M059J (cell line): Measurements from ENCODE around the gene ATP5MG. TPM values are rescaled to one million over a fixed set of nuclear protein-coding genes. Genes with fewer than 3 reads are reported as not detected.
"Not testable (repeated sequence)": the region's sequence is repeated elsewhere in the genome, so short reads cannot be mapped to it uniquely, and the experiment has no call there.

Source experiments
- DNase-seq: peaks from one replicate; pipeline ENCODE4 v3.0.0-alpha.2; 2012; ENCODE audit warnings: low read depth
- total RNA-seq: library from RNA; depleted of rRNA; stranded (reverse); fragments of >200 nt; shearing (Covaris generic); gene quantifications from 2 replicates; pipeline ENCODE4 v1.2.3, GENCODE V29; 2014; rRNA removed

ATP5MG gene
- 112 and 130 TPM in 2 replicates for total RNA-seq

GRCh38 chr11:118401151-118401879 lies at the start of gene ATP5MG:
Gene ATP5MG, plus strand, starts transcription at chr11:118401606. Its CDS starts 60 bp downstream, at chr11:118401666.
- peak; percentile 89 for DNase-seq

GRCh38 chr11:118353084-118353710 lies 48.2 kb upstream of the ATP5MG start:
- peak; percentile 34 for DNase-seq

GRCh38 chr11:118358071-118358470 lies 43.3 kb upstream of the ATP5MG start:
- DNase-seq = no peak

- peak; percentile 91 for DNase-seq
These were observed 42.0 kb upstream of the ATP5MG start, which contains the start of gene UBE4A for GRCh38 chr11:118359295-118359958. Gene UBE4A, plus strand, starts transcription at chr11:118359600. Its CDS starts 5,481 bp downstream, at chr11:118365081.

- no peak for DNase-seq
These were observed 36.3 kb upstream of the ATP5MG start for GRCh38 chr11:118364956-118365615.

- no peak for DNase-seq
These were observed 35.1 kb upstream of the ATP5MG start for GRCh38 chr11:118366287-118366686.

- peak; percentile 4 for DNase-seq
These were observed 30.6 kb upstream of the ATP5MG start for GRCh38 chr11:118370774-118371173.

GRCh38 chr11:118373263-118373662 lies 28.1 kb upstream of the ATP5MG start:
- DNase-seq = no peak

- DNase-seq = no peak
These were observed 27.5 kb upstream of the ATP5MG start for GRCh38 chr11:118373871-118374270.

- DNase-seq = no peak
These were observed 26.7 kb upstream of the ATP5MG start for GRCh38 chr11:118374729-118375128.

- DNase-seq = no peak
These were observed 25.4 kb upstream of the ATP5MG start for GRCh38 chr11:118375978-118376377.

- DNase-seq = no peak
These were observed 21.9 kb upstream of the ATP5MG start for GRCh38 chr11:118379497-118379896.

- no peak for DNase-seq
These were observed 20.8 kb upstream of the ATP5MG start for GRCh38 chr11:118380571-118380970.

GRCh38 chr11:118382954-118383353 lies 18.5 kb upstream of the ATP5MG start:
- DNase-seq = no peak

- DNase-seq = no peak
These were observed 17.7 kb upstream of the ATP5MG start for GRCh38 chr11:118383657-118384056.

GRCh38 chr11:118396097-118396501 lies 5.3 kb upstream of the ATP5MG start:
- no peak for DNase-seq

GRCh38 chr11:118397448-118397847 lies 4.0 kb upstream of the ATP5MG start:
- DNase-seq = no peak

- peak; percentile 19 for DNase-seq
These were observed 2.4 kb upstream of the ATP5MG start for GRCh38 chr11:118398791-118399559.

- DNase-seq = peak; percentile 75
These were observed 629 bp downstream of the ATP5MG start for GRCh38 chr11:118401880-118402590.

- not testable (repeated sequence) for DNase-seq
These were observed 1.2 kb downstream of the ATP5MG start for GRCh38 chr11:118402594-118402993.
